OCI-LY1 (cell line): Measurements from ENCODE around the gene UBC.
A peak's percentile ranks its signal among the peaks of the same experiment; 100 is the strongest.

Source experiments
- H2AFZ ChIP-seq: fragments of 200-600 bp; sonication (generic), shearing (Covaris generic); 2 replicates; pipeline ENCODE4 v1.6.0; 2014; ENCODE audit warnings: antibody characterized with exemption, mild to moderate bottlenecking, low read length
- H3F3A ChIP-seq: fragments of 200-600 bp; sonication (generic), shearing (Covaris generic); 2 replicates; pipeline ENCODE4 v1.6.0; 2014; ENCODE audit warnings: mild to moderate bottlenecking, antibody characterized with exemption, low read length, moderate library complexity; ENCODE audit not compliant: insufficient read depth
- H3K27ac ChIP-seq: fragments of 200-600 bp; sonication (generic); 2 replicates; pipeline ENCODE4 v1.5.1; 2014; ENCODE audit warnings: low read length, mixed run types, mild to moderate bottlenecking, low read depth; ENCODE audit not compliant: poor library complexity, severe bottlenecking
- H3K27me3 ChIP-seq: fragments of 200-600 bp; sonication (generic); 2 replicates; pipeline ENCODE4 v1.6.0; 2014; ENCODE audit warnings: antibody characterized with exemption, mild to moderate bottlenecking, low read length, moderate library complexity; ENCODE audit not compliant: insufficient read depth
- H3K36me3 ChIP-seq: fragments of 200-600 bp; sonication (generic); 2 replicates; pipeline ENCODE4 v1.6.1; 2014; ENCODE audit warnings: mild to moderate bottlenecking, antibody characterized with exemption, low read length, moderate library complexity, mixed read lengths; ENCODE audit not compliant: insufficient read depth
- H3K4me1 ChIP-seq: fragments of 200-600 bp; sonication (generic); 2 replicates; pipeline ENCODE4 v1.5.1; 2014; ENCODE audit warnings: mild to moderate bottlenecking, low read length, moderate library complexity; ENCODE audit not compliant: insufficient read depth, severe bottlenecking
- H3K4me2 ChIP-seq: fragments of 200-600 bp; sonication (generic), shearing (Covaris generic); 2 replicates; pipeline ENCODE4 v1.6.1; 2014; ENCODE audit warnings: low read length
- H3K4me3 ChIP-seq: fragments of 200-600 bp; sonication (generic); 2 replicates; pipeline ENCODE4 v1.5.1; 2014; ENCODE audit warnings: low read length, low read depth, mild to moderate bottlenecking, mixed read lengths; ENCODE audit not compliant: poor library complexity, severe bottlenecking
- H3K79me2 ChIP-seq: fragments of 200-600 bp; shearing (Covaris generic); 2 replicates; pipeline ENCODE4 v1.6.1; 2016; ENCODE audit warnings: mixed run types, low read length, mixed read lengths; ENCODE audit not compliant: insufficient read depth
- H3K9ac ChIP-seq: fragments of 200-600 bp; sonication (generic), shearing (Covaris generic); 2 replicates; pipeline ENCODE4 v1.6.1; 2014; ENCODE audit warnings: mild to moderate bottlenecking, low read length, mixed read lengths
- H3K9me2 ChIP-seq: fragments of 200-600 bp; sonication (generic), shearing (Covaris generic); 2 replicates; pipeline ENCODE4 v1.6.1; 2014; ENCODE audit warnings: low read depth, mild to moderate bottlenecking, low read length, mixed read lengths
- H3K9me3 ChIP-seq: fragments of 200-600 bp; shearing (Covaris generic); 2 replicates; pipeline ENCODE4 v1.6.1; 2014; ENCODE audit warnings: low read length, mixed read lengths
- H4K20me1 ChIP-seq: fragments of 200-600 bp; sonication (generic), shearing (Covaris generic); 2 replicates; pipeline ENCODE4 v1.6.0; 2016; ENCODE audit warnings: mild to moderate bottlenecking, low read length; ENCODE audit not compliant: insufficient read depth
- EZH2 ChIP-seq: fragments of 200-600 bp; sonication (generic), shearing (Covaris generic); IDR thresholded peaks from 2 replicates; pipeline ENCODE4 v1.8.0; 2017; ENCODE audit warnings: borderline replicate concordance, mixed run types, mild to moderate bottlenecking, antibody characterized with exemption, low read length, moderate library complexity, mixed read lengths
- TF ChIP-seq, protein P1 (sequence below): fragments of 200-600 bp; sonication (generic), shearing (Covaris generic); IDR thresholded peaks from 2 replicates; pipeline ENCODE4 v1.5.1; 2017; ENCODE audit warnings: mild to moderate bottlenecking, antibody characterized with exemption, low read length, moderate library complexity, mixed read lengths

UBC gene

DNA sequence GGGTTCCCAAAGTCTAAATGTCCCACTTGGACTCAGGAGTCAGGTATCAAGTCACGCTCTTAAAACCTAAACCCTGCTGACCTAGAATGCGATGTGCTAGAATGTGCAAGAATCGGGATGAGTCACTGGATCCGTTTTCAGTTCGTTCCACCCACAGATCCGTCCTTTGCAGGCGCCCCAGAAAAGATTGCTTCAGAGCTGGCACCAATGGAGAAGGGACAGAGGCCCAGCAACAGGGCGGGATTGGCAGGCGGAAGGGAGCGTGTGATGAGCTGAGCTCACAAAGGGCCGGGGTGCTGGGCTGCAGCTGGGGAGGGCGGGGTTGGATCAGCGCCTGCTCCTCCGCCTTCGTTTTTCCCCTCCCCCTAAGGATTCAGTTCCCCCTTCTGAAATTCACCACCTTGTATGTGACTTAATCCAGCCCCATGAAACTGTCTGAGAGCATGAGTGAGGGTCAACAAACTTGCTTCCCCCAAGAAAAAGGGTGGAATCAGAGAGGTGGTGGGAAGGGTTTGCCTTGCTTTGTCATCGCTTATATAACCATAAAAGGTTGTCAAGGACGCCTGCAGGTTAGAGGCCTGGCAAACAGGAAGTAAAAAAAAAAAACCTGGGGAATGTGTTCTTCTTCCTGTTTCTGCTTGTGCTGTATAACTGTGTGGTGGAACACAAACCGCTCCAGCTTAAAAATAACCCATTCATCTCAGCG is 2.8 kb upstream of the UBC start:
- H3F3A ChIP-seq, result peaks cover 28% of the 10 kb centered on the region
- H2AFZ ChIP-seq, result no peak overlapping the region
- no peaks in the 10 kb centered on the region for H3K27me3 ChIP-seq
- H3K9ac ChIP-seq, result peak overlapping the region; percentile 98
- no peaks in the 10 kb centered on the region for H3K9me2 ChIP-seq
- H3K4me3 ChIP-seq, result peak overlapping the region; percentile 97
- peak overlapping the region; percentile 100 for H3K27ac ChIP-seq
- H3K36me3 ChIP-seq, result peaks cover 21% of the 10 kb centered on the region
- peaks cover 12% of the 10 kb centered on the region for H3K79me2 ChIP-seq
- TF ChIP-seq, protein P1, sequence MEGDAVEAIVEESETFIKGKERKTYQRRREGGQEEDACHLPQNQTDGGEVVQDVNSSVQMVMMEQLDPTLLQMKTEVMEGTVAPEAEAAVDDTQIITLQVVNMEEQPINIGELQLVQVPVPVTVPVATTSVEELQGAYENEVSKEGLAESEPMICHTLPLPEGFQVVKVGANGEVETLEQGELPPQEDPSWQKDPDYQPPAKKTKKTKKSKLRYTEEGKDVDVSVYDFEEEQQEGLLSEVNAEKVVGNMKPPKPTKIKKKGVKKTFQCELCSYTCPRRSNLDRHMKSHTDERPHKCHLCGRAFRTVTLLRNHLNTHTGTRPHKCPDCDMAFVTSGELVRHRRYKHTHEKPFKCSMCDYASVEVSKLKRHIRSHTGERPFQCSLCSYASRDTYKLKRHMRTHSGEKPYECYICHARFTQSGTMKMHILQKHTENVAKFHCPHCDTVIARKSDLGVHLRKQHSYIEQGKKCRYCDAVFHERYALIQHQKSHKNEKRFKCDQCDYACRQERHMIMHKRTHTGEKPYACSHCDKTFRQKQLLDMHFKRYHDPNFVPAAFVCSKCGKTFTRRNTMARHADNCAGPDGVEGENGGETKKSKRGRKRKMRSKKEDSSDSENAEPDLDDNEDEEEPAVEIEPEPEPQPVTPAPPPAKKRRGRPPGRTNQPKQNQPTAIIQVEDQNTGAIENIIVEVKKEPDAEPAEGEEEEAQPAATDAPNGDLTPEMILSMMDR, result no peak
- no peak for TF ChIP-seq EZH2
- H3K9me3 ChIP-seq, result no peaks in the 10 kb centered on the region
- H4K20me1 ChIP-seq, result no peaks in the 10 kb centered on the region
- H3K4me2 ChIP-seq, result peak overlapping the region; percentile 89
- peaks cover 75% of the 10 kb centered on the region for H3K4me1 ChIP-seq

DNA sequence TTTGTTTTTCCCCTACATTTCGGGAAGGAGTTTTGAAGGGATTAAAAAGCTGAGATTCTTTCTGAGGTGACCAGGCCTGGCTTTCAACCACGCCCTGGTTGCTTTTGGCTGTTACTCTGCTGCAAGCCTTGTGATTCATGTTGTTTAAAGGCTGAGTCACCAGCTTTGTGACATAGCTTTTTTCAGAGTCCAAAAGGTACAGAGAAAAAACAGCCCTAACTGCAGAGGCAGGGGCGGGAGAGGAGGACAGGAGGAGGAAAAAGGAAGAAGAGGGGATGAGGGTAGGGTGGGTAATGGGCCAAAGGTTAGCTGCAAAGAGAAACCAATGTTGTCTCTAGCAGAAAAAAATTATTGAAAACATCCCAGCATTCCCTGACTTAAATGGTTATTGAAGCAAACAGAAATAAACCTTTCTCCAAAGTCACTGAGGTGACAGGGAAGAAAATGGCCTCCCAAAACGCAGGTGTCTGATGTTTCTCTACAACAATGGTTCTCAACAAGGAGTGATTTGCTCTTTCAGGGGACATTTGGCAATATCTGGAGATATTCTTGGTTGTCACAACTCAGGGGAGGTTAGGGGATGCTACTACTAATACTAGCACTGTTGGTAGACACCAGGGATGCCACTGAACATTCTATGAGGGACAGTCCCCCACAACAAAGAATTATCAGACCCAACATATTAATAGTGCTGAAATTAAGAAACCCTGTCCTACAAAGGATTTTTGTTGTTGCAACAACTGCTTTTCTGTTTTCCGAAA is 2.1 kb upstream of the UBC start:
- Histone ChIP-seq H3K27ac (peak overlapping the region; percentile 100), H4K20me1 (no peaks in the 10 kb centered on the region), H3K79me2 (peaks cover 12% of the 10 kb centered on the region), H2AFZ (no peak overlapping the region), H3K27me3 (no peaks in the 10 kb centered on the region), H3K36me3 (peaks cover 24% of the 10 kb centered on the region), H3K9ac (peak overlapping the region; percentile 98), H3K4me1 (peaks cover 68% of the 10 kb centered on the region), H3K9me3 (no peaks in the 10 kb centered on the region), H3K4me3 (peak overlapping the region; percentile 97), H3K9me2 (no peaks in the 10 kb centered on the region), H3K4me2 (peak overlapping the region; percentile 89), H3F3A (peaks cover 29% of the 10 kb centered on the region)
- TF ChIP-seq, protein P1, result no peak
- no peak for TF ChIP-seq EZH2

DNA sequence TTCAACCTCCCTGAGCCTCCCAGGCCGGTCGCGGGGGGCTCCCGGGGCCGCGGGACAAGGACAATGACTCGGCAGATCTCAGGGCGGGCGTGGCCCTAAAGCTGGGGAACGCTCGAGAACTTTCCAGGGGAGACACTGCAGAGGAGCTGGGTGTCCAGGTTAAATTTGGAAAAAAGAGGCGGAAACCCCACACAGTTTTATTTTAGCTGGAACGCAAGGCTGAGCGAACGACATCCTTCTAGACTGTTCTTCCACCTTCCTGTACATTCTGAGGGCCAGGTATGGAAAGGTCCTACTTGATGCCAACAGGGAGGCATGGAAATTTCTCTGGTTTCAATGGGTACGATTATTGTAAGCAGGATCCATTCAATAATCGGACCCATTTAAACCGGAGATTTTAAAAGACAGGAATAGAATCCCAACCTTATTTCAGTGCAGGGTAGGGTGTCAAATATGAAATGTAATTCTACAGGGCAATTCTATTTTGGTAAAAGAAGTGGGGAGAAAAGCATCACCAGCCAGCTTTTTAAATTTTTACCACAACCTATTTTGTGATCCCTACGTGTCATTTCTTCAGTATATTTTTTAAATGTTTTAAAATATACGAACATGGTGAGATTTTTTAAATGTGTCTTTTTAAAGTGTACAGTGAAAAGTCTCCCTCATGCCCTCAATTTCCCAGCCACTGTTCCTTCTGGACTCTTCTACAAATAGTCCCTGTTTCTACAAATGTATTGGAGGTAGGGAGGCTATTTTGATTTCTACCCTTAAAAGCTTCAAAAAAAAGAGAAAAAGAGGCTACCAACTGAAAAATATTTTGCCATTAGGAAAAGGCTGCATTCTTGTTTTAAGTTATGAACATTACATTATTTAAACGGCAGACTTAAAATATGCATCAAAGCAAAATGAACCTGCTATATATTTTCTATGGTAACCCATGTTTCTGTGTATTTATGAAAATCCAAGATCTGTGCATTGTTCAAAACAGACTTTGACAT is 1.1 kb upstream of the UBC start:
- H3F3A ChIP-seq, result peaks cover 38% of the 10 kb centered on the region
- H3K36me3 ChIP-seq, result peaks cover 34% of the 10 kb centered on the region
- peak overlapping the region; percentile 97 for H3K4me3 ChIP-seq
- no peaks in the 10 kb centered on the region for H3K9me2 ChIP-seq
- peaks cover 12% of the 10 kb centered on the region for H3K79me2 ChIP-seq
- H3K27me3 ChIP-seq, result no peaks in the 10 kb centered on the region
- TF ChIP-seq EZH2, result no peak
- TF ChIP-seq, protein P1, result no peak
- H3K9me3 ChIP-seq, result no peaks in the 10 kb centered on the region
- H3K9ac ChIP-seq, result peak overlapping the region; percentile 98
- no peak overlapping the region for H2AFZ ChIP-seq
- H3K4me1 ChIP-seq, result peaks cover 58% of the 10 kb centered on the region
- H3K4me2 ChIP-seq, result peak overlapping the region; percentile 89
- H4K20me1 ChIP-seq, result no peaks in the 10 kb centered on the region
- peak overlapping the region; percentile 100 for H3K27ac ChIP-seq
